ENCODE results near the gene PTPRQ. TPM values are rescaled to one million over a fixed set of nuclear protein-coding genes. Genes with fewer than 3 reads are reported as not detected.

PTPRQ gene
- total RNA-seq, 1 experiment from 2014 or later, result not detected

DNA sequence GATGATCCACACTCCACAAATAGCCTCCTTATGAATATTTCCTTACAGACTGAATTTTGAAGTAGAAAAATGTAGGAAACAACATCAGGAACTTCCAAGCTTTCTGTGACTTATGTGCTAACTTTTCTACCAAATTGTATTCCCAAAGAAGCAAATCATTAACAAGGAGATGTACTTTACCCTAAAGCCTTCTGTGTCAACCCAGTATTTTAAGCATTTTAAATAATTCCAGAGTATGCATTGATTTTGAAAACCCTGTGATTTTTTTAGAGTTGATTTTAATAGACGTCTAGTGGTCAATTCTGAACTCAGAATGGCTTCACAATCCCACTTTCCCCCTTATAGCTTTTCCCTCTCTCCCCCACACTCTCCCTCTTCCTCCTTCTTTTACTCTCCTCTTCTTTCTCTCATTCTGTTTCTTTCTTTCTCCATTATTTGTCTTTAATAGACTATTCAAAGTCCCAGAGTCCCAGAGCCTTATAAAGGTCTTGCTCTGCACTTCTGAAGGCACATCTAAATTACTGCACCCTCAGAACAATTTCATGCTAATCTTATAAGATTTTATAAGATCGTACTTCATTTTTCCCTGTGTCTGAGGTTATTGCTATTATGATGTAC lies 253.3 kb downstream of the PTPRQ start:
- H3K36me3 ChIP-seq (ENCODE audit: control insufficient read depth, insufficient read depth, low read length), result no peaks in the 10 kb centered on the region
- POLR2A ChIA-PET, result interaction anchor here (0.7 kb wide), 1 partner anchor 195 kb away, joined by 3 read pairs; no protein-coding TSS in a partner anchor
- intact Hi-C loops (cut with micrococcal nuclease; ENCODE audit: unreplicated experiment), result no loop called here
- no peaks in the 10 kb centered on the region for H3K4me1 ChIP-seq (ENCODE audit: control insufficient read depth, insufficient read depth, low read length)
- TF ChIP-seq, protein P1, sequence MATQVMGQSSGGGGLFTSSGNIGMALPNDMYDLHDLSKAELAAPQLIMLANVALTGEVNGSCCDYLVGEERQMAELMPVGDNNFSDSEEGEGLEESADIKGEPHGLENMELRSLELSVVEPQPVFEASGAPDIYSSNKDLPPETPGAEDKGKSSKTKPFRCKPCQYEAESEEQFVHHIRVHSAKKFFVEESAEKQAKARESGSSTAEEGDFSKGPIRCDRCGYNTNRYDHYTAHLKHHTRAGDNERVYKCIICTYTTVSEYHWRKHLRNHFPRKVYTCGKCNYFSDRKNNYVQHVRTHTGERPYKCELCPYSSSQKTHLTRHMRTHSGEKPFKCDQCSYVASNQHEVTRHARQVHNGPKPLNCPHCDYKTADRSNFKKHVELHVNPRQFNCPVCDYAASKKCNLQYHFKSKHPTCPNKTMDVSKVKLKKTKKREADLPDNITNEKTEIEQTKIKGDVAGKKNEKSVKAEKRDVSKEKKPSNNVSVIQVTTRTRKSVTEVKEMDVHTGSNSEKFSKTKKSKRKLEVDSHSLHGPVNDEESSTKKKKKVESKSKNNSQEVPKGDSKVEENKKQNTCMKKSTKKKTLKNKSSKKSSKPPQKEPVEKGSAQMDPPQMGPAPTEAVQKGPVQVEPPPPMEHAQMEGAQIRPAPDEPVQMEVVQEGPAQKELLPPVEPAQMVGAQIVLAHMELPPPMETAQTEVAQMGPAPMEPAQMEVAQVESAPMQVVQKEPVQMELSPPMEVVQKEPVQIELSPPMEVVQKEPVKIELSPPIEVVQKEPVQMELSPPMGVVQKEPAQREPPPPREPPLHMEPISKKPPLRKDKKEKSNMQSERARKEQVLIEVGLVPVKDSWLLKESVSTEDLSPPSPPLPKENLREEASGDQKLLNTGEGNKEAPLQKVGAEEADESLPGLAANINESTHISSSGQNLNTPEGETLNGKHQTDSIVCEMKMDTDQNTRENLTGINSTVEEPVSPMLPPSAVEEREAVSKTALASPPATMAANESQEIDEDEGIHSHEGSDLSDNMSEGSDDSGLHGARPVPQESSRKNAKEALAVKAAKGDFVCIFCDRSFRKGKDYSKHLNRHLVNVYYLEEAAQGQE (IDR thresholded peaks at IDR 0.05; ENCODE audit: insufficient read depth in 1 of 2, low read depth in 2 of 2, low read length in 1 of 2), result no peak
- TF ChIP-seq POLR2AphosphoS5 (IDR thresholded peaks at IDR 0.05; ENCODE audit: low read depth, low read length) (no peak), TCF7L2 (IDR thresholded peaks at IDR 0.05; ENCODE audit: low read depth, low read length) (no peak), SIN3A (IDR thresholded peaks at IDR 0.05; ENCODE audit: borderline replicate concordance, insufficient read depth, low read depth, low read length) (no peak)
- TF ChIP-seq, protein P2, sequence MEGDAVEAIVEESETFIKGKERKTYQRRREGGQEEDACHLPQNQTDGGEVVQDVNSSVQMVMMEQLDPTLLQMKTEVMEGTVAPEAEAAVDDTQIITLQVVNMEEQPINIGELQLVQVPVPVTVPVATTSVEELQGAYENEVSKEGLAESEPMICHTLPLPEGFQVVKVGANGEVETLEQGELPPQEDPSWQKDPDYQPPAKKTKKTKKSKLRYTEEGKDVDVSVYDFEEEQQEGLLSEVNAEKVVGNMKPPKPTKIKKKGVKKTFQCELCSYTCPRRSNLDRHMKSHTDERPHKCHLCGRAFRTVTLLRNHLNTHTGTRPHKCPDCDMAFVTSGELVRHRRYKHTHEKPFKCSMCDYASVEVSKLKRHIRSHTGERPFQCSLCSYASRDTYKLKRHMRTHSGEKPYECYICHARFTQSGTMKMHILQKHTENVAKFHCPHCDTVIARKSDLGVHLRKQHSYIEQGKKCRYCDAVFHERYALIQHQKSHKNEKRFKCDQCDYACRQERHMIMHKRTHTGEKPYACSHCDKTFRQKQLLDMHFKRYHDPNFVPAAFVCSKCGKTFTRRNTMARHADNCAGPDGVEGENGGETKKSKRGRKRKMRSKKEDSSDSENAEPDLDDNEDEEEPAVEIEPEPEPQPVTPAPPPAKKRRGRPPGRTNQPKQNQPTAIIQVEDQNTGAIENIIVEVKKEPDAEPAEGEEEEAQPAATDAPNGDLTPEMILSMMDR (IDR thresholded peaks at IDR 0.05), result no peak
- no peak overlapping the region for H3K4me3 ChIP-seq (ENCODE audit: low read depth in 2 of 2, low read length in 2 of 2)
- DNase-seq (ENCODE audit: low read depth, low spot score) (no peak), ATAC-seq (no peak)
- H3K27ac ChIP-seq (ENCODE audit: low read length), result no peak overlapping the region
- no TSS peak for BruUV-seq (replicated peaks)
- CTCF ChIA-PET, result no interaction called here
- H3K9me3 ChIP-seq (ENCODE audit: control insufficient read depth, insufficient read depth, low read depth, low read length), result no peaks in the 10 kb centered on the region
- in situ Hi-C loops (cut with HindIII; ENCODE audit: low pct_unique_long_range_greater_than_20kb, low sequenced_read_pairs), result no loop called here
- H3K27me3 ChIP-seq (ENCODE audit: control insufficient read depth, insufficient read depth, low read length), result no peaks in the 10 kb centered on the region

DNA sequence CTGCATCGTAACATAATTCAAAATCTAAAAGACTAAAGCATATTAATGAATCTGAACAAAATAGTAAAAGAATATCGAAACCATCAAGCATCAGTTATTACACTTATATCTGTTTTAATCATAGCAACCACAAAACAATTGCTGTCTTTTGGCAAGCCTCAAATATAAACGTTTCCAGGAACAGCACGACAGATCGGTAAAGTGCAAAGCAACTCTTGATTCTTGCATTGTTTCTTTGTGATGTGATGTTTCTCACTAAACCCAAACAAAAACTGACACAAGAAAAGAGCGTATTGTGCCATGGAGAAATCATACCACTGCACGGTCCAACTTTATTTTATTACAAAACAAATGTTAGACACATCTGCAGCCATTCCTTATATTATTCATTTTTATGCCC lies 254.2 kb downstream of the PTPRQ start:
- Histone ChIP-seq H3K27ac (ENCODE audit: low read length) (no peak overlapping the region), H3K27me3 (ENCODE audit: control insufficient read depth, insufficient read depth, low read length) (no peaks in the 10 kb centered on the region), H3K4me3 (ENCODE audit: low read depth in 2 of 2, low read length in 2 of 2) (no peak overlapping the region), H3K9me3 (ENCODE audit: control insufficient read depth, insufficient read depth, low read depth, low read length) (no peaks in the 10 kb centered on the region), H3K4me1 (ENCODE audit: control insufficient read depth, insufficient read depth, low read length) (no peaks in the 10 kb centered on the region), H3K36me3 (ENCODE audit: control insufficient read depth, insufficient read depth, low read length) (no peaks in the 10 kb centered on the region)
- CTCF ChIA-PET, result no interaction called here
- intact Hi-C loops (cut with micrococcal nuclease; ENCODE audit: unreplicated experiment) (no loop called here), in situ Hi-C loops (cut with HindIII; ENCODE audit: low pct_unique_long_range_greater_than_20kb, low sequenced_read_pairs) (no loop called here)
- TF ChIP-seq, protein P2 (IDR thresholded peaks at IDR 0.05), result no peak
- TF ChIP-seq, protein P1 (IDR thresholded peaks at IDR 0.05; ENCODE audit: insufficient read depth in 1 of 2, low read depth in 2 of 2, low read length in 1 of 2), result no peak
- TF ChIP-seq SIN3A (IDR thresholded peaks at IDR 0.05; ENCODE audit: borderline replicate concordance, insufficient read depth, low read depth, low read length), result no peak
- no peak for TF ChIP-seq TCF7L2 (IDR thresholded peaks at IDR 0.05; ENCODE audit: low read depth, low read length)
- TF ChIP-seq POLR2AphosphoS5 (IDR thresholded peaks at IDR 0.05; ENCODE audit: low read depth, low read length), result no peak
- BruUV-seq (replicated peaks), result no TSS peak
- DNase-seq (ENCODE audit: low read depth, low spot score), result no peak
- POLR2A ChIA-PET, result interaction anchor here (0.7 kb wide), 1 partner anchor 196 kb away, joined by 3 read pairs; no protein-coding TSS in a partner anchor
- ATAC-seq, result no peak

Measured in Panc1 (cell line).